Non-pigmented ciliary epithelial cell (primary cell): Measurements from ENCODE around the gene ZNF792.
"Not testable (repeated sequence)": the region's sequence is repeated elsewhere in the genome, so short reads cannot be mapped to it uniquely, and the experiment has no call there.

Experiments used
- DNase-seq: peaks from one replicate; pipeline ENCODE4 v3.0.0-alpha.2; 2010; ENCODE audit warnings: low read depth

Gene ZNF792

GRCh38 chr19:34920090-34920786 lies 43.8 kb downstream of the ZNF792 start:
- DNase-seq, result not testable (repeated sequence)

GRCh38 chr19:34918190-34918589 lies 45.8 kb downstream of the ZNF792 start:
- DNase-seq, result no peak

- not testable (repeated sequence) for DNase-seq
Observed at GRCh38 chr19:34917144-34917543, 46.9 kb downstream of the ZNF792 start.

- DNase-seq, result no peak
Observed at GRCh38 chr19:34910770-34911169, 53.3 kb downstream of the ZNF792 start.
